Fibroblast of skin of abdomen (primary cell): ENCODE results near the gene BMPR1A.
A peak's percentile ranks its signal among the peaks of the same experiment; 100 is the strongest.
"Not testable (repeated sequence)": the region's sequence is repeated elsewhere in the genome, so short reads cannot be mapped to it uniquely, and the experiment has no call there.

Experiments used
- DNase-seq: peaks from one replicate; pipeline ENCODE4 v3.0.0-alpha.2; 2013

The BMPR1A gene

DNA sequence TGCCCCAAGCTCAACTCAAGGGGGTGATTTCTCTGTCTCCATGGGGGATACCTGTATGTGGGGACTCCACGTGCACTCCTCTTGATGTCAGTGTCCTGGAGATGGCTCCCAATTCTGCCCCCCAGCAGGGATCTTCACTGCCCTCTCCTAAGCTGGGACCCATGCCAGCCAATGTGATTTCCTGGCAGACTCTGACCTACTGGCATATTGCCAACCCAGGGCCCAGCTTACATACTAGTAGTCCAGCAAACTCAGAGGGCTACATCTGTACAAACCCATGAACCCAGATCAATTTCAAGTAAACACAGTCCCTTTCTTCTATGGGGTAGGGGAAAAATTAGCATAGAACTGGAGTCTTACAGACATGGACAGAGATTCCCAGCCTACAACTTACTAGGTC is 26.2 kb upstream of the BMPR1A start:
- no peak for DNase-seq

DNA sequence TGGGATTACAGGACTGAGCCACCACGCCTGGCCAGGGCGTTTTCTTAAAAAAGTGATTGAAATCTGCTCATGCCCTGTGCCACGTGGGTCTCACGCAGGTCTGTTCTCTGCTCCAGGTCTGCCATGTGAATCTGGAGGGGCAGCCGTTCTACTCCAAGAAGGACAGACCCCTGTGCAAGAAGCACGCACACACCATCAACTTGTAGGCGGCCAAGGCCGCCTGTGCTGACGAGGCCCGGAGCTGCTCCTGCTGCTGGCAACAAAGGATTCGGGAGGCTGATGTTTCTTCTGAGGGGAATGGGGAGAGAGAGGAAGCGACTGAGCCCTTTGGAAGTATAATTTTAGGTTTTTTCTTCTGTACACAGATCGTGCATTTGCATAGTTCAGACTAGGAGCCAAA is 23.6 kb upstream of the BMPR1A start:
- no peak for DNase-seq

DNA sequence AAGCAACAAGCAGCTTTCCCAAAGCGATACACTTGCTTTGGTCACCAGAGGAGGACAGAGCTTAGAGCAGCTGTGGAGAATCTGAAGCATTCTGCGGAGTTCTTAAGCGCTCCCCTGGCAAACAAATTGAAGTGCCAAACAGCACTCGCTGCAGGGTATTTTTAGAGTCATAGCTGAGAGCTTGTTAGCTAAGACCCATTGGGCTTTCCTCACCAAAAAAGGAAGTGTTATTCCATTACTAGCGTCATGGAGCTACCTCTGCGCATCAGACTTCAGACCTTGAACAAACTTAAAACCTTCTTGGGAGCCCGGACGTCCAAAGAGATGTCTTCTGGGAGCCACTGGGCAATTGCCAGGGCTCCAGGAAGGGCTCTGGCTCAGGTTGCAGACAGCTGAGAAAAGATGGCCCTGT is 23.2 kb upstream of the BMPR1A start:
- no peak for DNase-seq

DNA sequence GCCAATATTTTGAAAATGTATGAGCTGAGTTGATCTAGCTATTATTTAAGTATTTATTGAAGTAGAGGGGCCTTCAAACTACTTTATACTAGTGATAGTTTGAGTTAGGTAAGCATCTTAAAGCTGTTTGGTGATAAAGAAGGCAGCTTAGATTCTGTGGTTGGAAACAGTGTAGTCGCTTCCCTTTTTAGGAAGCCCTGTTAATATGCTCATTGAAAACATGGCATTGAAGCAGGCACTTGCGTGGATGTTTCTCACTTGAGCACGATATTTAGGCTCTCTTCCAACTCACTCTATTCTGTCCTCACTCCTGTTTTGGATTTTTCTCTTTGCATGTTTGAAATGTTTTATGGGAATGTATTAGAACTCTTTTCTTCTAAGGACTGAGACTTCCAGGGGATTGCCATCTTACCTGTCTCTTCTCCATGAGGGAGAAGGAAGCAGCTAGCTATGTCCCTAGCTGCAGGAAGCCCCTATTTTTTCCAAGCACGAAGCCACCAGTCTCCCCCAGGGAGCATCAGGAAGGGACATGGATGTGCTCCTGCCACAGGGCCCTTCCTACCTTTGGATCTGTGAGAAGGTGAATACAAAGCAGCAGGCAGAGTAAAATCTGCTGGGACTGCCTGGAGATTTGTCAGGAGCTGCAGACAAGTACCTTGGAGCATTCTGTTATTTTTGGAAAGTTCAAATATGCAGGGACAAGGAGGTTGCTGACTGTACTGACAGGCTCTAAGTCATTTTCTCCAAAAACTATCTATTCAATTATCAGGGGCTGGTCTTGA is 22.0 kb upstream of the BMPR1A start:
- no peak for DNase-seq

DNA sequence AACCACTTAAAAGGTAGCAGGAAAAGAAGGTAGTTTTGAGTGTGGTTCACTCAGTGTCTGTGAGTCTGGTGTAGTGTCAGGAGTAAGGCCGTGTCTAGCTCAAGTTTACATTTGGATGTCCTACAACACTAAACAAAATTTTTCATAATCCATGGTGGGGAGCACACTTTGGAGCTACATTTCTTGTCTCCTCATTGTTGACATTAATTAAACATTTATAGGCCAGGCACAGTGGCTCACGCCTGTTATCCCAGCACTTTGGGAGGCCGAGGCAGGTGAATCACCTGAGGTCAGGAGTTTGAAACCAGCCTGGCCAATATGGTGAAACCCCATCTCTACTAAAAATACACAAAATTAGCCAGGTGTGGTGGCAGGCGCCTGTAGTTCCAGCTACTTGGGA is 21.1 kb upstream of the BMPR1A start:
- not testable (repeated sequence) for DNase-seq

DNA sequence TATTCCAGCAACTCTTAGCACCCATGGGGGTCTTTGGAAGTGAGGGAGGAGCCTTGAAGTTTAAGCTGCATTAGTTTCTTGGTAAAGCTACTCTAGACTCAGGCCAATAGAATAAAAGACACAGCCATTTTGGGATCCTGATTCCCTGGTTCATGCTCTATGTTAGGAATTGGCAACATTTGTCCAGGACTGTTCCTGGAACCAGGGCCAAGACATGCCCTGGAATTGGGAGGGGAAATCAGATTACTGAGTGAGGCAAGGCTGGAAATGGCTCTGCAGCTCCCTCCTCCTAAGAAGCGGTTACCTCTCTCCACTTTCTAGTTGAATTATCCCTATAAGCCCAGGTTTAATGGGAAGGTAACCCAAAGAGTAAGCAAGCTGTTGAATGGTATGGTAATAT is 14.2 kb upstream of the BMPR1A start:
- DNase-seq = no peak

DNA sequence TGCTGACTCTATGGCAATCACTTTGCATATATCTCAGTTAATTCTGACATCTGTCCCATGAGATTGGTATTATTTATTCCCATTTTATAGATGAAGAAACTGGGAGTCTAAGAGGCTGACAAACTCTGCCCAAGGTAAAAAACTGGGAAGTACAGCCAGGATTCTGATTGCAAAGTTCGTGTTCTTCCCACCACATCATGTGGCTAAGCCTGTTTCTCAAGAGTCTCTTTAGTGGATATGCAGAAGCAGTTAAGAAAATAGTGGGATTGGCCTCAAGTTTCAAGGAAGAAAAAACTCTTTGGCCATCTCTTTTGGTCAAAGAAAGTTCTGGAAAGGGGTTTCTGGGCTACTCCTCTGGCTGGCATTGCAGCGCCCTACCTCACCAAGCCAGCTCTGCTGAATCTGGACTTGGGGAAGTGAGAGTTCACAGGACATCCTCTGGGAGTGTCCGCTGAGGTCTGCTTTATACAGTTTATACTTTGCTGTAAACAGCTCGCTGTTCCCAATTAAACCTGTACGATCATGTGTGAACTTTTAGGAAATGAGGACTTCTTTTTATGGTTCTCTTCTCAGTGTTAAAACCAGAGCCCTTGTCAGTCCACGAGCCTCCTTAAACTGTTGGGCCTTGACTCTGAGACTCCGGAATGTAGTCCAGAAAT is 12.2 kb upstream of the BMPR1A start:
- no peak for DNase-seq

DNA sequence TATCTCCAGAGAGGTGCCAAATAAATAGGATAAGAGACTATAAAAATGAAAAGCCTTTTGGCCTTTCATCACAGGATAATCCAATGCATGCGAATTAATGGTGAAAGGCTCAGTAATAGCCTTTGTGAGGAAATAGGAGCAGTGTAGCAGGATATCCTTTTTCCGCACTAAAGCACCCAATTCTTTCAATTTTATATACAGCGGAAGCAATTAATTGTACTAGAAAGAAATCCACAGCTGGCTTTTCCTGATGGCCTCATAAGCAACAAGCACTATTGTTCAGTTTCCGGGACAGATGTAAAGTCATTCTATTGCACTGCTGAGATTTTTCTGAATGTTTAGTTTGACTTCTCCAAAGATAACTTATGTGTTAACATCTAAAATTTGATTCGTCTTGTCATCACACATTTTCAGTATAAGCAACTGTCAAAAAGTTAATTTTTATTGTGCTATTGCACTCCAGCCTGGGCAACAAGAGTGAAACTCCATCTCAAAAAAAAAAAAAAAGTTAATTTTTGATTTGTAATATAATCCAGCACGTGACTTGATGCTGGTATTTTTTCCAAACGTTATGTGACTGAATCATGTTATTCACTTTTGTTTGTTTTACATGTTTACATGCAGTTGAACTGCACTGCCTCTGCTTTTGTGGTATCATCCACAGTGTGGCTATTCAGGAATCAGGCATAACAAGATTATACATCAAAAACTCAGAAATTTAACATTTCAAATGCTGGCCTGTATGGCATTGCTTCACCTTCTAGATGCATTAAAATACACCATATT is 8.4 kb upstream of the BMPR1A start:
- DNase-seq = no peak

DNA sequence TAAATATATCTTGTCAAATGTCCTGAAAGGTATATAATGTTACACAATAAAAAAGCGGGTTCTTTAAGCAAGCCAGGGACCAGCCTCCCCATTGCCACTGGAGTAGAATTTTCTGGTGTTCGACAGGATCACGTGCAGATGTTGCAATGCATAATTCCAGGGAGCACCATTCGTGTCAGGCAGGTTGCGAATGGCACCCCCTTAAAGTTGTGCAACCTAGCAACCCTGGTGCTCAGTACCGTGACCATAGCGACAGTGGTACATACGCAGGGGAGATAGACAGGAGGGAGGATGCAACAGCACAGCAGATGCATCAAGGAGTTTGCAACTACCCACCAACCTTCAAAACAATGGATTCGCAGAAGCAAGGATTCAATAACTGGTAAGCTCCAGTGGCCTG is 6.6 kb upstream of the BMPR1A start:
- no peak for DNase-seq

DNA sequence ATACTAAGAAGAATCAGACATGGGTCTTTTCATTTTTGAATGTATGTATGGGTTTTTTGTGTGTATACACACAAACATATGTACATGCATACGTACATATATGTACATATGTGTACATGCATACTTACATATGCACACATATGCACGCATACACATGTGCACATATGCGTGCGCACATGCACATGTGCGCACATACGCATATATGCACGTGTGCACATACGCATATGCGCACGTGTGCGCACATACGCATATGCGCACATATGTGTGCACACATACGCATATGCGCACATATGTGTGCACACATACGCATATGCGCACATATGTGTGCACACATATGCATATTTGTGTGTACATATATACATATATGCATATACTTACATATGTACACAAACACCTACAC is 4.9 kb upstream of the BMPR1A start:
- no peak for DNase-seq

DNA sequence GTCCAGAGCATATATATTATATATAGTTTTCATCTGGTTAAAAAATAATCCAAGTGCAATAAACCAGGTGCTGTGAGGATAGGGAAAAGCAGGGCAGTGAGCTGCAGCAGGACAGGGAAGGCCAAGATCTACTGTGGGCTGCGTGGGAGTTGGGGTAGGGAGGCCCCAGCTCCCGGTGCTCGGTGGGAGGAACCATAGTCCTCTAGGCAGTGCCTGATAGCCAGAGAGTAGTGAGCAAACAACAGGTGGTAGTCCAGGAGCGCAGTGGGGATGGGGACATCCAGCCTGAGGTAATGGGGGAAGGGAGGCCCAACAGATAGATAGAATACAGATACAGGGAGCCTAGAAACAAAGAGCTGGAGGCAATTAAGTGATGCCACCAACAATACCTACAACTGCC is 4.1 kb upstream of the BMPR1A start:
- no peak for DNase-seq

DNA sequence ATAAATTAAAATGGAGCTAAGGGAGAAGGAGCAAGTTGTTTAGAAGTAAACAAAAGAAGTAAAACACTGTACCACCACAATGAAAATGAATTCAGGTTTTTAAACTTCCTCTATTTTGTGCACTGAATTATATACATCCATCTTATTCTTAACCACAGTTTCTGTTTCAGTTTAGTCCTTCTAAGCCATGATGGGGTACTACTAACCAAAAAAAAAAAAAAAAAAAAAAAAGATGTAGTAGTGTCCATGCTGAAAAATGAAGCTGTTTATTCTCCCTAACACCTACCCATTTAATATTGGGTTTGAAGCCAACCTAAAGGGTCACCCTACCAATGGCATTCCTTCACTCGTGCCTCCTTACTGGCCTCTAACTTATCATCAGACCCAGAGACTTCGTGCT is 3.4 kb upstream of the BMPR1A start:
- DNase-seq = no peak

DNA sequence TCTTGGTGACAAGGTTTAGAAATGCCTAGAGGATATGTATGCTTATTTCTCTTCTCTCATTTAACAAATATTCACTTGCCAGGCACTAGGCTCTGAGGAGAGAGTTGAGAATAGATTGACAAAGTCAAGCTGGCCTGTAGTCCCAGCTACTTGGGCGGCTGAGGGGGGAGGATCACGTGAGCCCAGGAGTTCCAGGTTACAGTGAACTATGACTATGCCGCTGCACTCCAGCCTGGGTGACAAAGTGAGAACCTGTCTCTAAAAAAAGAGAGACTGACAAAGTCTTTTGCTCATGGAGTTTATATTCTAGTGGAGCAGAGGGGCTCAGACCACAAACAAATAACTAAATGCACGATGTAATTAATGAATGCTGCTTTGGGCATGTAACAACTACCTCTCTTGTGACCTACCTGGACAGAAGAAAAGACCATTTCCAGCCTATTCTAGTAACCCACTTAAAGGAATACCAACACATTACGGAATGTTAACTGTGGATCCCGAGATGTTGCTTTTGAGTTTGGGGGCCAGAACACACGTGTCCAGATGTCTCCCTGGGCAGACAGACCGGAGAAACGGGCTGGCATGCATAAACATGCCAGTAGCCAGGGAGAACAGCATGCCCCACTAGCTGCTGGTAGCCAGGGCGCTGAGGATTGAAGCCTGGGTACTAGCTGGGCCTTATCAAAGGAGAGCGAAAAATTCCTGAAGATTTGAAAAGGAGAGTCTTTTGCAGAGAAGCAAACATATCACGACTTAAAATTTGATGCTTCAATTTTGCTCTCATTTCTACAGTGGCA is 2.6 kb upstream of the BMPR1A start:
- DNase-seq = no peak

DNA sequence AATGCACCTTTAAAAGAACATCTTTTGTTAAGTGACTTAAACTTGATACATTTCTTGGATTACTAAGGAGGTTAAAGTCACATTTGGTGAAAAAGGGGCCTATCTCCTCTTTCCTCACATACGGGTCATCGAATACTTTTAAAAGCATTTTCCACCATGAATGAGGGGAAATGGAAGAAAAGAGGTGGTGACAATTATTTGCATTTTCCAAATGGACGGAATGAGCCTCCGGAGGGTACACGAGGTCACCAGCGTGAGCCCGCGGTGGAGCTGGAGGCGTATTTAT is 1.0 kb upstream of the BMPR1A start:
- no peak for DNase-seq

DNA sequence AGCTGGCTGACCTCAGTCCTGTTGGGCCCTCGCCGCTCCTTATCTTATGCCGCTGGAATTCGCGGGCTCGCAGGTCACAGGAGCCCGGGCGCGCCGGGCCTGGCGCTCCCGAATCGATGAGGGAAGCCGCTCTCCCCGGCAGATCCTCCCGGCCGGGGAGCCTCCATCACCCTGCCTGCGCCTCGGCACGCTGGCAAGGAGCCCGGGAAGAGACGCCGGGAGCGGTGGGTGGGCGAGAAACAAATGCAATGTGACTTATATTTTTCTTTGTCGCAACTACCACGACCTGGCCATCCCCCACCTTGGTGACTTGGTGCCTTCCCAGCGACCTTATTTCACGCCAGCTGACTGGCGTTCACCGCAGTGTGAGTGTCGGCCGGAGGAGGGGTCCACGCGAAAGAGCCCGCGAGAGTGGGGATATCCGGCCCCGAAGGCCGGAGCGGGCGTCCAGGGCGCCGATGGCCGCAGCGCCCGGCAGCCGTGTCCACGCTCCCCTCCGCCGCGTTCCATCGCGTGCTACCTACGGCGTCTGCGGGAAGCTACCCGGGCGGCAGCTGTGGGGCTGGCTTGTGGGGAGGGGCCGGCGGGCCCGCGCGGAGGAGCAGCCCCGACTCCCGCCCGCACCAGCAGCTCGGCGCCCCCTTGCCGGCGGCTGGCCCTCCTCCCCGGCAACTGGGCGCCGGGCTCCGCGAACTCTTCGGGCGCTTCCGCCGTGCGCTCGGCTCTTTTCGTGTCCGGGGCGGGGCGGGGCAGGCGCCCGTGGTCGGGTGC is 494 bp upstream of the BMPR1A start:
- DNase-seq = peak; percentile 73

DNA sequence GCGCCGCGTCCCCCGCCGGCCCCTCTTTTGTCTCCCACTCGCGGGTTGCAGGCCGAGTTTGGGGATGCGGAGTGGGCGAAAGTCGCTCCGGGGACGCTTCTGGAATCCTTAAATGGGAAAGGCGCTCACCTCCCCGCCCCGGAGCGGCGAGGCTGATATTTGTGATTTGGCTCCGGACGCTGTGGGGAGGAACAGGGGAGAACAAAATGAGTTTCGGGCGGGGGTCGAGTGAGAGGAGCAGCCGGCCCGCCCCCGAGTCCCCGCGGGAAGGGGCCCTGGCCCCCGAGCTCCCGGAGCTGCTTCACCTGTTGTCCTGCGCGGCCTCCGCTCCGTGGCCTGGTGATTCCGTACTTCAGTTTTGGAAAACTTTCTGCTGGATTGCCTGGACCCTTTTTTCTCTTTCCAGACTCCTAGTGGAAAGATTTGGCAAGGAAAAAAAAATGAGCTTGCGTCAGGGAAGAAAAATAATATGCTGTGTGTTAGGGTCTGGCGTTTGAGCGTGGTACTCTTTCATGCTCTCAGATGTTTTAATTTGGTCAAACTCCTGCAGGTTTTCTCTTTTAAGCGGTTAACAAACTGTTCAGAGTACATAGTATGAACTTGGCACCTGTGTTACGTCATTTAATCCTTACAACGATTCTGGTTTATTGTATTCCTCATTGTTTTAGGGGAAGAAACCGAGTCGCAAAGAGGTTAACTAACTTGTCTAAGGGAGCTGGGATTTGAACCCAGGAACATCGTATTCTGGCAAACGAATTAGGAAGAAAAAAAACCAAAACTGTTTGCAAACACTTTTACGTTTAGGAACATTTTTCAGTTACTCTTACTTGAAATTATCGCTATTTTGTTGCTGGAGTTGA is 924 bp downstream of the BMPR1A start:
- DNase-seq = peak; percentile 70

DNA sequence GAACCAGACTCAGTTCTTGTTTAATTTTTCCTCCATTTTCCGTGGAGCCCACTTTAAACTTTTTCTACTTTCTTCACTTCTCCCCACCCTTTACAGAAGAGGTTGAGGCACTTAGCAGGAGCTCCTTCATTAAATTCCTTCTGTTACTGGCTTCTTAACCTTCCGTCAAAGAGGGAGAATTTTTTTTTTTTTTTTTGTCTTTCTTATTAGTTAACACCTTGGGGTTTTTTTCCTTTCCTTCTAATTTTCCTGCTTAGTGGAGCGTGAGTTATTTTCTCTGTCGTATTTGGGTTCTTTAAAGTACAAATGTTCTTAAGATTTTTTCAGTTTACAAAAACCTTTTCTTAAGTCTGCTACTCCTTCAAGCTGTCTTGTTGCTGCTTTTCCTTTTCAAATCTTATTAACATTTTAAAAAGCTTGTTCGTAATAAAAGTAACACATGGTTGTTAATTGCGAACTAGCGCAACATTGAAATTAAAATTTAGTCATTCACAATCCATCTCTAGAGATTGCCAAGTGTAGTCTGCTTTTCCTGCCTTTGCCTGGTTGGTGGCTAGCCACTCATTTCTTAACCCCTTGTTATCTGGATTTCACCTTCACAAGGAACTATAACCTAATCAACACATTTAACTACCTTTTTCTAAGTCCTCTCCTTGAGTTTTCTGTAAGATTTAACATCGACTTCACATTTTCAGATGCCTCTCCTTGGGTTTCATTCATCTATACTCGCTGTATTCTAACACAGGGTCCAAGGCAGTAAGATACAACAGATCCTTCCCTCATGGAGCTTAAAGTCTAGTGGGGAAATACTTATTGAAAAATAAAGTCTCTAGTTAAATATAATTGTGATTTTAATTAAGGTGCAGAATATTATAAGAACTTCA is 2.0 kb downstream of the BMPR1A start:
- no peak for DNase-seq

DNA sequence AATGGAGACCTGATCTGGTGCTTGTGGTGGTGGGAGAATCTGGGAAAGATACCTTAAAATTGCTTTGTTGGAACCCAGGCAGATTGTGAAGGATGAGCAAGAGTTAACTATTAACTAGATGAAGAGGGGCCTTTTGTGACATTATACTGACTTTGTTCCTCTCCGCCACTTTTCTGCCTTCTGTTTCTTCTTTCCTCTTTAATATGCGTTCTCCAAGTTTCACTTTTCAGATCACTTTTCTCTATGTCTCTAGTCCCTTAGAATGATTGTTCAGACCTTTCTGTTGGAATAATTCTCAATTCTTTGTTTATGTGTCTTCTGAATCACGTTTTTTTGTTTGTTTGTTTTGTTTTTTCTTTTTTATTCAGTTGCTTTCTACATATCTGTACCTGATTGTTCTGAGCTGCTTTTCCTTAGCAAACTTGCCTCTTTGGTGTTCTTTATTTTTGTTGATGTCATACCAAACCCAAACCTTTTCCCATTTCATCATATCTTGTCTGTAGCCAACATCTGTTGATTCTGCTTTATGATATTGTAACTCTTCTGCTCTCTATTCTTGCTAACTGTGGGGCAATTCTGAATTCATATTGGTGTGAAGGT is 2.8 kb downstream of the BMPR1A start:
- DNase-seq = no peak

DNA sequence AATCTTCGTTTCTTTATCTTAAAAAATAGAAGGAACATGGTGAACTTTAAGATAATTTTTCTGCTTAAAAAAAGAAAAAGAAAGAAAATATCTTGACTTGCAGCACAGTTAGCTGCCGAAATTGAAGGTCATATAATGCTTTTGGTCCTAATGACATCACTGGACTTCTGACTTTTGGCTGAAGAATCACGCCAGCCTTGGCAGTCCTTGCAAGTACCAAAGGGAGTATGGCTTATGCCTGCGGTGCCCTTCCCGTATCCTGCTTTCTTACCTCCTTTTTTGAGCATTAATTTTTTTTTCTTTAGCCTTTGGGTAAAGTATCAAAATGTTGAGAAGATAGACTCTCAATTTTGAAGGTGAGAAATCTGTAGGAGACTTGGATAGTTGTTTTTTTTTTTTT is 7.0 kb downstream of the BMPR1A start:
- DNase-seq = no peak

DNA sequence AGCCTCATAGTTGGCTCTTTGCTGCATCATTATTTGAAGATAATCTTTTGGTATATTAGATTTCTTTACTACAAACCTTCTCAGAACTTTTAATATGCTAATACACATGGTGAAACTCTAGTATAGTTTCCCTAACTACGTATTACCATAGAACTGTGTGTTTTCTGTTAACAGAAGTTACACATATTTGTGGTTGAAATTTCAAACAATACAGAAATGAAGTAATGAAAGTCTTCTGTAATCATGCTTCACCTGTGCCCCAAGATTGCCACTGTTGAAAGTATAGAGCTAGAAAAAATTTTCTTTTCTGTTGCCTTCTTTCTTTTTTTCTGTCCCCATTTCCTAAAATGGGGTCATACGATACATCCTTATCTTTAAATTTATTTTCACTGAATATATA is 9.1 kb downstream of the BMPR1A start:
- no peak for DNase-seq
